ENCODE measurements around the gene PRKCA.
"Not testable (repeated sequence)": the region's sequence is repeated elsewhere in the genome, so short reads cannot be mapped to it uniquely, and the experiment has no call there.

PRKCA gene

GRCh38 chr17:66619206-66619605, 316.8 kb downstream of the PRKCA start:
- no peak for DNase-seq (ENCODE audit: low spot score)
- TF ChIP-seq, protein P1, sequence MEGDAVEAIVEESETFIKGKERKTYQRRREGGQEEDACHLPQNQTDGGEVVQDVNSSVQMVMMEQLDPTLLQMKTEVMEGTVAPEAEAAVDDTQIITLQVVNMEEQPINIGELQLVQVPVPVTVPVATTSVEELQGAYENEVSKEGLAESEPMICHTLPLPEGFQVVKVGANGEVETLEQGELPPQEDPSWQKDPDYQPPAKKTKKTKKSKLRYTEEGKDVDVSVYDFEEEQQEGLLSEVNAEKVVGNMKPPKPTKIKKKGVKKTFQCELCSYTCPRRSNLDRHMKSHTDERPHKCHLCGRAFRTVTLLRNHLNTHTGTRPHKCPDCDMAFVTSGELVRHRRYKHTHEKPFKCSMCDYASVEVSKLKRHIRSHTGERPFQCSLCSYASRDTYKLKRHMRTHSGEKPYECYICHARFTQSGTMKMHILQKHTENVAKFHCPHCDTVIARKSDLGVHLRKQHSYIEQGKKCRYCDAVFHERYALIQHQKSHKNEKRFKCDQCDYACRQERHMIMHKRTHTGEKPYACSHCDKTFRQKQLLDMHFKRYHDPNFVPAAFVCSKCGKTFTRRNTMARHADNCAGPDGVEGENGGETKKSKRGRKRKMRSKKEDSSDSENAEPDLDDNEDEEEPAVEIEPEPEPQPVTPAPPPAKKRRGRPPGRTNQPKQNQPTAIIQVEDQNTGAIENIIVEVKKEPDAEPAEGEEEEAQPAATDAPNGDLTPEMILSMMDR (IDR thresholded peaks at IDR 0.05; ENCODE audit: extremely low read depth, missing control alignments), result no peak

DNA sequence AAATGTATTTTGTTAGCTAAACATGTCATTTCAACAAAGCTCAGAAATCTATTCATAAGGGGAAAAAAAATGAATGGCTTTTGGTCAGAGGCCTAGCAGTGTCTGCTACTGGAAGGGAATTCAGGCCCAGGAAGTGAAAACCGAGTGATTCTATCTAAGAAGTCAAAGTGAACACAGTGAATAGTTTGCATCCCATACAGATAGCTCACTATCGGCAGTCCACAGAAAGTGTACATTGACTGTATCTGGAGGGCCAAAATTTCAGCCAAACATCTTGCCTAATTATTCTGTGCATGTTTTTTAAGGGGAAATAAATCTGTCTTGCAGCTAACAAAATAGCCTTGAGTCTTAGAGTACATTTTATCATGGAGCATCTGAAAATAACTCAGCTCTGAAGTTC, 318.1 kb downstream of the PRKCA start:
- DNase-seq (ENCODE audit: low spot score), result no peak
- TF ChIP-seq, protein P1 (IDR thresholded peaks at IDR 0.05; ENCODE audit: extremely low read depth, missing control alignments), result no peak

DNA sequence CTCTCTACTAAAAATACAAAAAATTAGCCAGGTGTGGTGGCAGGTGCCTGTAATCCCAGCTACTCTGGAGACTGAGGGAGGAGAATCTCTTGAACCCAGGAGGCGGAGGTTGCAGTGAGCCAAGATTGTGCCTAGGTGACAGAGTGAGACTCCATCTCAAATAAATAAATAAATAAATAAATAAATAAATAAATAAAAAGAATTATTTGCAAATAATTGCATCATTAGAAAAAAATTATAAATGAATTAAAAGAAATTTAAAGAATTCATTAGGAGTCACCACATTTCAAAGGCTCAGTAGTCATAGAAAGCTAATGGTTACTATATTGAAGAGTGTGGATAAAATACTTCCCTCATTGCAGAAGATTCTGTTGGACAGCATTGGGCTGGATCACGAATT, 322.2 kb downstream of the PRKCA start:
- DNase-seq (ENCODE audit: low spot score), result not testable (repeated sequence)

- TF ChIP-seq, protein P1 (IDR thresholded peaks at IDR 0.05; ENCODE audit: extremely low read depth, missing control alignments), result no peak
- no peak for DNase-seq (ENCODE audit: low spot score)
Measured at GRCh38 chr17:66625311-66625767, 322.9 kb downstream of the PRKCA start.

- DNase-seq (ENCODE audit: low spot score), result no peak
- TF ChIP-seq, protein P1 (IDR thresholded peaks at IDR 0.05; ENCODE audit: extremely low read depth, missing control alignments), result no peak
Measured at GRCh38 chr17:66627985-66628384, 325.6 kb downstream of the PRKCA start.

GRCh38 chr17:66629762-66630161, 327.3 kb downstream of the PRKCA start:
- TF ChIP-seq, protein P1 (IDR thresholded peaks at IDR 0.05; ENCODE audit: extremely low read depth, missing control alignments), result no peak
- DNase-seq (ENCODE audit: low spot score), result no peak

DNA sequence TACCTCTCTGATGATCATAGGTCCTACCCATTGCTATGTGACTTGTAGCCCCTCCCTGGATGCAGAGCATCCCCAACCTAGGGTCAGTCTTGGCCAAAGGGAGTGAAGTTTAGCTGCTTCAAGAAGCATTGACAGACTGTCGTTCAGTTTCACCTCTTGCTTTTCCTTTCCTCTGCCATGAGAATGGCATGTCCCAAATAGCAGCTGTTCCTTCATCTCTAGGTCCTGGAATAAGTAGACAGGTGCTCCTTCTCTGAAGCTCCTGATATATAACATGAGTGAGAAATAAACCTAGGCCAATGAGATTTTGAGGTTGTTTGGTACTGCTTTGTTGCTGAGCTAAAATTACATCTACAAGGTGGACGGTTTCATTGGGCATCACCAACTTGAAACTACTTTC, 328.0 kb downstream of the PRKCA start:
- TF ChIP-seq, protein P1 (IDR thresholded peaks at IDR 0.05; ENCODE audit: extremely low read depth, missing control alignments), result no peak
- no peak for DNase-seq (ENCODE audit: low spot score)

DNA sequence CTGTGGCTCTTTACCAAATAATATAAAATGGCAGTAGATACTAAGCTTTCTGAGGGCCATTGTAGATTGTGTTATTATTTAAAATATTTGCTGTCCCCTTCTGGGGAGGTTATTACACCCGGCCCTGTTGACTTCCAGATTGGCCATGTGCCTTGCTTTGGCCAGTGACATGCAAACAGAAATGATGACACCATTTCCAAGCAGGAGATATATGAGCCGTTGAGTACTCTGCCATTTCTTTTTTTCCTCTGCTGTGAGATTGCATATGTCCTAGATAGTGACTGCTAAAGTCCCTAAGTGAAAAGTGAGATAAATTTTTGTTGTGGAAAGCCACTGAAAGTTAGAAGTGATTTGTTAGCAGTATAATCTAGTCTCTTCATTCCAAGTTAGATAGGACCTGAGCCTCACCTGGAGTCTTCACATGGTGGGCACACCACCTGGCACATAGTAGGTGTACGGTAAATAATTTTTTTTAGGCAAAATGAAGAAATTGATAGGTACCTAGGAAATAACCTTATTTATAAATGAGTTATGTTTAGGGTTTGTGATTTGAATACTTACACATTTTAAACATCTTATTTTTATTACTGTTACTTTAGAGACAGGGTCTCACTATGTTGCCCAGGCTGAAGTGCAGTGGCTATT, 328.5 kb downstream of the PRKCA start:
- TF ChIP-seq, protein P1 (IDR thresholded peaks at IDR 0.05; ENCODE audit: extremely low read depth, missing control alignments), result no peak
- no peak for DNase-seq (ENCODE audit: low spot score)

Data from GM20000 (cell line).